ENCODE results near the gene OPCML. TPM values are rescaled to one million over a fixed set of nuclear protein-coding genes. Genes with fewer than 3 reads are reported as not detected.

The OPCML gene
- total and polyA plus RNA-seq, 12 donors, result under 0.01 to 1.2 (median 0.39) TPM

GRCh38 chr11:132898021-132898420 lies 634.3 kb downstream of the OPCML start:
- ATAC-seq (no peak), DNase-seq (no peak)
- TF ChIP-seq CTCF (IDR thresholded peaks at IDR 0.05), result no peak
- 71 to 78% methylated on average over 4 of the region's 4 CpGs for WGBS, 2 donors
- intact Hi-C loops (cut with DNase I), result no loop called here
- Histone ChIP-seq H3K4me3 (no peak overlapping the region), H3K27me3 (peaks cover 0 to 3% (median 0%) of the 10 kb centered on the region in 7 donors), H3K9me3 (no peaks in the 10 kb centered on the region), H3K4me1 (no peaks in the 10 kb centered on the region), H3K36me3 (no peaks in the 10 kb centered on the region), H3K27ac (no peak overlapping the region)

- H3K36me3 ChIP-seq, result no peaks in the 10 kb centered on the region
- 80 to 89% methylated on average over 3 of the region's 3 CpGs for WGBS, 2 donors
- no peaks in the 10 kb centered on the region for H3K4me1 ChIP-seq
- no peaks in the 10 kb centered on the region for H3K27me3 ChIP-seq
- TF ChIP-seq CTCF (IDR thresholded peaks at IDR 0.05), result no peak
- DNase-seq, result no peak
- no peak overlapping the region for H3K27ac ChIP-seq
- no peaks in the 10 kb centered on the region for H3K9me3 ChIP-seq
- no peak for ATAC-seq
- H3K4me3 ChIP-seq, result no peak overlapping the region
- intact Hi-C loops (cut with DNase I), result no loop called here
Observed at GRCh38 chr11:132895340-132895739, 637.0 kb downstream of the OPCML start.

- DNase-seq, result no peak
- H3K27me3 ChIP-seq, result no peaks in the 10 kb centered on the region
- WGBS, 2 donors, result 92 to 100% methylated on average over 1 of the region's 1 CpG
- no peak for ATAC-seq
- no peak overlapping the region for H3K27ac ChIP-seq
- H3K4me1 ChIP-seq, result no peaks in the 10 kb centered on the region
- no peaks in the 10 kb centered on the region for H3K36me3 ChIP-seq
- no peaks in the 10 kb centered on the region for H3K9me3 ChIP-seq
- intact Hi-C loops (cut with DNase I), result no loop called here
- TF ChIP-seq CTCF (IDR thresholded peaks at IDR 0.05), result no peak
- H3K4me3 ChIP-seq, result no peak overlapping the region
Observed at GRCh38 chr11:132894606-132895005, 637.7 kb downstream of the OPCML start.

- 91 to 97% methylated on average over 5 of the region's 5 CpGs for WGBS, 2 donors
- DNase-seq (no peak), ATAC-seq (no peak)
- H3K27ac ChIP-seq, result no peak overlapping the region
- TF ChIP-seq CTCF (IDR thresholded peaks at IDR 0.05), result no peak
- H3K27me3 ChIP-seq, result no peaks in the 10 kb centered on the region
- no peak overlapping the region for H3K4me3 ChIP-seq
- no peaks in the 10 kb centered on the region for H3K9me3 ChIP-seq
- H3K4me1 ChIP-seq, result no peaks in the 10 kb centered on the region
- intact Hi-C loops (cut with DNase I), result no loop called here
- H3K36me3 ChIP-seq, result no peaks in the 10 kb centered on the region
Observed at GRCh38 chr11:132892876-132893275, 639.4 kb downstream of the OPCML start.

- ATAC-seq, result no peak
Observed at GRCh38 chr11:132888226-132888625, 644.1 kb downstream of the OPCML start.

More at GRCh38 chr11:132888226-132888625, 644.1 kb downstream of the OPCML start:
- no peaks in the 10 kb centered on the region for H3K27me3 ChIP-seq
- no peaks in the 10 kb centered on the region for H3K9me3 ChIP-seq
- H3K36me3 ChIP-seq, result no peaks in the 10 kb centered on the region
- DNase-seq, result no peak
- no peak overlapping the region for H3K27ac ChIP-seq
- no peak overlapping the region for H3K4me3 ChIP-seq
- no peak for TF ChIP-seq CTCF (IDR thresholded peaks at IDR 0.05)
- no peaks in the 10 kb centered on the region for H3K4me1 ChIP-seq
- 46 to 47% methylated on average over 6 of the region's 6 CpGs for whole genome bisulfite sequencing, 2 donors
- intact Hi-C loops (cut with DNase I), result no loop called here
